K562 (cell line): ENCODE results near the gene CTU1. TPM values are rescaled to one million over a fixed set of nuclear protein-coding genes. Genes with fewer than 3 reads are reported as not detected.

Experiments used
- ATAC-seq: fragments of 200-7000 bp; cut with Tn5 transposase; 3 replicates; pipeline ENCODE4 v1.9.1; 2020; ENCODE audit warnings: moderate library complexity
- BruUV-seq: library from RNA; stranded (reverse); fragments of 400-500 nt; replicated peaks from 2 replicates; lab custom pipeline; 2021; lab: Mats Ljungman, UMichigan
- CTCF ChIA-PET: fragments of 300-600 bp; formaldehyde crosslinking; extraction: SDS; loops from one replicate; lab custom pipeline; 2021; ENCODE audit warnings: low intra/inter-chr PET ratio; lab: Yijun Ruan, JAX
- POLR2A ChIA-PET: fragments of 300-600, 350-650 bp; sonication (Branson Sonifier 250); formaldehyde crosslinking; extraction: SDS; loops from one replicate; lab custom pipeline; 2021; ENCODE audit warnings: antibody characterized with exemption, inconsistent platforms; lab: Yijun Ruan, JAX
- DNase-seq, 4 experiments: peaks; one replicate each; pipeline versions ENCODE4 v3.0.0 to v3.0.0-alpha.2; 2011 to 2018; ENCODE audit warnings: low spot score in 3 of 4, mixed read lengths in 3 of 4; ENCODE audit errors: extremely low read depth in 1 of 4
- FAIRE-seq: peaks from 2 replicates; lab custom pipeline; 2011; peaks lifted over from hg19 to GRCh38; lab: Jason Lieb, UNC
- H2AFZ ChIP-seq: 2 replicates; pipeline ENCODE4 v1.6.0; 2011; ENCODE audit warnings: low read depth, low read length, control low read depth, inconsistent platforms
- H3K27ac ChIP-seq: fragments of 200-600 bp; 3 replicates; pipeline ENCODE4 v1.8.0; 2011; ENCODE audit warnings: low read depth, mild to moderate bottlenecking, control low read depth, inconsistent platforms, low read length, moderate library complexity, mixed read lengths; ENCODE audit errors: extremely low read depth
- H3K27me3 ChIP-seq, 2 experiments: fragments of 300-600 bp in 1 of 2; 2 replicates in 1 of 2; 3 replicates in 1 of 2; pipeline versions ENCODE4 v1.6.0 to v1.8.0; 2011; ENCODE audit warnings: inconsistent platforms in 2 of 2, low read length in 2 of 2, mild to moderate bottlenecking in 1 of 2, mixed read lengths in 1 of 2, moderate library complexity in 1 of 2; ENCODE audit not compliant: control insufficient read depth in 2 of 2, insufficient read depth in 2 of 2
- H3K36me3 ChIP-seq: fragments of 300-600 bp; 3 replicates; pipeline ENCODE4 v1.8.0; 2011; ENCODE audit warnings: mild to moderate bottlenecking, low read length, inconsistent platforms; ENCODE audit not compliant: control insufficient read depth, insufficient read depth
- H3K4me1 ChIP-seq, 2 experiments: fragments of 200-600 bp in 1 of 2; replicated peaks in 1 of 2; 2 replicates in 1 of 2; 3 replicates in 1 of 2; pipeline versions ENCODE4 v1.5.1 to v1.8.0; 2011; ENCODE audit warnings: inconsistent platforms in 2 of 2, low read length in 2 of 2, mild to moderate bottlenecking in 1 of 2, mixed read lengths in 1 of 2, moderate library complexity in 1 of 2; ENCODE audit not compliant: control insufficient read depth in 2 of 2, insufficient read depth in 2 of 2
- H3K4me2 ChIP-seq: 2 replicates; pipeline ENCODE4 v1.6.1; 2011; ENCODE audit warnings: low read length, control low read depth, inconsistent platforms, mixed read lengths; ENCODE audit not compliant: insufficient read depth
- H3K4me3 ChIP-seq: fragments of 200-600 bp; sonication (generic), shearing (Covaris generic); 2 replicates; pipeline ENCODE4 v1.5.1; 2016; ENCODE audit warnings: control low read depth, inconsistent platforms
- H3K79me2 ChIP-seq: fragments of 200-600 bp; 3 replicates; pipeline ENCODE4 v1.8.0; 2011; ENCODE audit warnings: low read length, inconsistent platforms; ENCODE audit not compliant: control insufficient read depth, insufficient read depth
- H3K9ac ChIP-seq, 2 experiments: 2 replicates each; pipeline versions ENCODE4 v1.6.0 to v1.6.1; 2011; ENCODE audit warnings: low read depth in 2 of 2, low read length in 2 of 2, control low read depth in 1 of 2, inconsistent platforms in 1 of 2, mild to moderate bottlenecking in 1 of 2, mixed read lengths in 1 of 2; ENCODE audit not compliant: insufficient read depth in 1 of 2
- H3K9me1 ChIP-seq: one replicate; pipeline ENCODE4 v1.6.0; 2011; ENCODE audit warnings: inconsistent platforms, mild to moderate bottlenecking, low read length, moderate library complexity; ENCODE audit not compliant: control insufficient read depth, insufficient read depth
- H3K9me3 ChIP-seq: replicated peaks from 2 replicates; pipeline ENCODE4 v1.5.1; 2011; ENCODE audit warnings: low read depth, low read length, inconsistent platforms; ENCODE audit not compliant: control insufficient read depth, insufficient read depth
- H4K20me1 ChIP-seq: replicated peaks from 2 replicates; pipeline ENCODE4 v1.6.1; 2011; ENCODE audit warnings: low read length, inconsistent platforms, mixed read lengths; ENCODE audit not compliant: control insufficient read depth, insufficient read depth
- ARID1B ChIP-seq: fragments of 450-650 bp; IDR thresholded peaks from 2 replicates; pipeline ENCODE4 v1.6.1; 2016; ENCODE audit warnings: antibody characterized with exemption, mild to moderate bottlenecking, inconsistent platforms
- CBFA2T3 ChIP-seq: fragments of 450-650 bp; IDR thresholded peaks from 2 replicates; pipeline ENCODE4 v1.6.1; 2017
- FOXJ2 ChIP-seq: fragments of 200-800 bp; sonication (Bioruptor generic); IDR thresholded peaks from 2 replicates; pipeline ENCODE4 v1.6.1; 2016; ENCODE audit warnings: missing genetic modification characterization, missing compliant biosample characterization
- FUS ChIP-seq: fragments of 200-400 bp; formaldehyde crosslinking; optimal IDR thresholded peaks from 2 replicates; pipeline ENCODE3; 2017; ENCODE audit warnings: low read depth, low read length
- HDAC3 ChIP-seq: fragments of 450-650 bp; IDR thresholded peaks from 2 replicates; pipeline ENCODE4 v1.6.1; 2018; ENCODE audit warnings: borderline replicate concordance, mild to moderate bottlenecking, moderate library complexity; ENCODE audit not compliant: partially characterized antibody
- IRF2 ChIP-seq: sonication (generic); formaldehyde crosslinking; IDR thresholded peaks from 2 replicates; pipeline ENCODE4 v1.8.1; 2022; ENCODE audit warnings: mild to moderate bottlenecking, missing genetic modification reagents
- MTF1 ChIP-seq: fragments of 250-450 bp; sonication (Bioruptor Pico); IDR thresholded peaks from 2 replicates; pipeline ENCODE4 v1.9.0; 2021; ENCODE audit warnings: moderate library complexity, mild to moderate bottlenecking, inconsistent platforms, borderline replicate concordance
- NCOA1 ChIP-seq: fragments of 450-650 bp; IDR thresholded peaks from 2 replicates; pipeline ENCODE4 v1.6.1; 2016; ENCODE audit warnings: low read depth
- RFX5 ChIP-seq: IDR thresholded peaks from 2 replicates; pipeline ENCODE4 v1.6.1; 2011; ENCODE audit warnings: low read depth, mild to moderate bottlenecking, improper control_type of control experiment, low read length
- SAFB2 ChIP-seq: fragments of 200-400 bp; formaldehyde crosslinking; IDR thresholded peaks from 2 replicates; pipeline ENCODE4 v1.6.1; 2018; ENCODE audit warnings: borderline replicate concordance, low read length, low read depth, moderate library complexity; ENCODE audit not compliant: severe bottlenecking
- WGBS: fragments of 100-300 bp; shearing (Covaris generic); methylation state at CpG from one replicate; pipeline ENCODE4 v1.1.6; 2016; ENCODE audit warnings: low coverage, mixed read lengths; ENCODE audit not compliant: insufficient coverage; ENCODE audit errors: missing lambda C conversion rate; 5-methylcytosine and 5-hydroxymethylcytosine counted together
- in situ Hi-C: fragments of 300-500 bp; cut with MboI; formaldehyde crosslinking; loops from 4 replicates; pipeline ENCODE4 v1.15.0; 2018; ENCODE audit warnings: inconsistent platforms, mixed read lengths
- intact Hi-C: fragments of 100-400 bp; cut with micrococcal nuclease; formaldehyde crosslinking; loops from 2 replicates; pipeline ENCODE4 v1.14.2; 2022
- polyA plus RNA-seq, 8 experiments: library from polyadenylated mRNA; depleted of rRNA in 4 of 8; stranded (reverse) in 5 of 8; unstranded in 3 of 8; fragments of >200 nt; fragmentation: Nextera tagmentation in 2 of 8; fragmentation: Illumina TruSeq in 1 of 8; extraction: Ambion mirVana in 2 of 8; extraction: Trizol in 1 of 8; gene quantifications; 2 replicates each; pipeline versions ENCODE4 v1.2.1 to v1.2.3, GENCODE V29; 2011 to 2014; ENCODE audit warnings: inconsistent platforms in 1 of 8, missing spikeins in 1 of 8
- total RNA-seq, 7 experiments: library from RNA; depleted of rRNA in 6 of 7; stranded (reverse); fragments of >200 nt in 6 of 7; fragmentation: Illumina TruSeq in 2 of 7; extraction: Trizol in 2 of 7; gene quantifications; 2 replicates each; pipeline versions ENCODE4 v1.2.1 to v1.2.3, GENCODE V29; 2011 to 2021; ENCODE audit warnings: low replicate concordance in 1 of 7

CTU1 gene
- total and polyA plus RNA-seq, 9 of the 15 experiments (the other 6 are each of a cell fraction or from before 2014, with no cell fraction given): 0.03 to 18.4 (median 2.3) TPM; not detected in 1

GRCh38 chr19:51059715-51060114 lies 48.5 kb downstream of the CTU1 start:
- no peak for TF ChIP-seq MTF1 (CRISPR knock-in tag)
- no peak for TF ChIP-seq FOXJ2
- TF ChIP-seq FUS: no peak
- TF ChIP-seq HDAC3: no peak
- TF ChIP-seq RFX5: no peak
- no peak for TF ChIP-seq SAFB2
- TF ChIP-seq IRF2 (CRISPR knock-in tag): no peak
- no peak for TF ChIP-seq CBFA2T3
- TF ChIP-seq ARID1B: no peak
- no peak for TF ChIP-seq NCOA1
- TF ChIP-seq, all 486 proteins: peak for 0
- Histone ChIP-seq H3K9me3 (no peaks in the 10 kb centered on the region), H3K4me1 (peaks cover 3 to 4% of the 10 kb centered on the region in 2 experiments; a peak in 4 of 5 replicates), H2AFZ (no peak overlapping the region), H3K4me3 (no peak overlapping the region), H3K79me2 (no peaks in the 10 kb centered on the region), H3K4me2 (no peak overlapping the region), H3K36me3 (no peaks in the 10 kb centered on the region), H4K20me1 (no peaks in the 10 kb centered on the region), H3K9me1 (no peaks in the 10 kb centered on the region), H3K27ac (no peak overlapping the region), H3K27me3 (peaks cover 0 to 2% of the 10 kb centered on the region in 2 experiments; a peak in 1 of 5 replicates), H3K9ac (peak overlapping the region in 1 of 2 experiments; percentile 27; a peak in 1 of 4 replicates)
- no TSS peak for BruUV-seq
- ATAC-seq (no peak), DNase-seq (peak in 2 of 4 experiments; percentile 25 to 37), FAIRE-seq (no peak)
- 4% methylated on average over 7 of the region's 7 CpGs for WGBS
- ChIA-PET CTCF (no interaction called here), POLR2A (no interaction called here)
- in situ Hi-C loops (no loop called here), intact Hi-C loops (no loop called here)
